ENCODE measurements around the gene GLCE.
"Not testable (repeated sequence)": the region's sequence is repeated elsewhere in the genome, so short reads cannot be mapped to it uniquely, and the experiment has no call there.

GLCE gene

GRCh38 chr15:69288531-69289341 lies 128.3 kb downstream of the GLCE start:
- Histone ChIP-seq H3K9ac (ENCODE audit: low read depth, low read length, poor library complexity, severe bottlenecking) (no peak overlapping the region), H3K36me3 (ENCODE audit: insufficient read depth, low read length) (no peaks in the 10 kb centered on the region), H3K4me1 (ENCODE audit: insufficient read depth, low read length, poor library complexity, severe bottlenecking) (no peaks in the 10 kb centered on the region), H3F3A (ENCODE audit: low read depth) (no peaks in the 10 kb centered on the region), H3K9me3 (ENCODE audit: insufficient read depth, low read depth, low read length) (no peaks in the 10 kb centered on the region), H3K4me2 (ENCODE audit: low read depth, low read length, poor library complexity, severe bottlenecking) (no peak overlapping the region), H3K9me2 (replicated peaks; ENCODE audit: low read depth, low read length) (no peaks in the 10 kb centered on the region), H3K4me3 (ENCODE audit: low read length, poor library complexity, severe bottlenecking) (no peak overlapping the region), H4K20me1 (ENCODE audit: insufficient read depth, low read length, poor library complexity, severe bottlenecking) (no peaks in the 10 kb centered on the region), H3K27me3 (ENCODE audit: insufficient read depth, low read length, poor library complexity, severe bottlenecking) (no peaks in the 10 kb centered on the region), H3K79me2 (ENCODE audit: insufficient read depth, low read length) (no peaks in the 10 kb centered on the region), H2AFZ (ENCODE audit: low read length) (no peak overlapping the region)
- TF ChIP-seq EZH2phosphoT487 (IDR thresholded peaks at IDR 0.05; ENCODE audit: borderline replicate concordance): no peak
- no peak for TF ChIP-seq CTCF (conservative IDR thresholded peaks at IDR 0.05; ENCODE audit: low read length)

GRCh38 chr15:69289342-69290146 lies 129.1 kb downstream of the GLCE start:
- TF ChIP-seq EZH2phosphoT487 (IDR thresholded peaks at IDR 0.05; ENCODE audit: borderline replicate concordance) (no peak), CTCF (conservative IDR thresholded peaks at IDR 0.05; ENCODE audit: low read length) (no peak)
- no peak overlapping the region for H2AFZ ChIP-seq (ENCODE audit: low read length)
- H3K36me3 ChIP-seq (ENCODE audit: insufficient read depth, low read length): no peaks in the 10 kb centered on the region
- H3K9me3 ChIP-seq (ENCODE audit: insufficient read depth, low read depth, low read length): no peaks in the 10 kb centered on the region
- no peaks in the 10 kb centered on the region for H4K20me1 ChIP-seq (ENCODE audit: insufficient read depth, low read length, poor library complexity, severe bottlenecking)
- H3K4me2 ChIP-seq (ENCODE audit: low read depth, low read length, poor library complexity, severe bottlenecking): no peak overlapping the region
- H3K79me2 ChIP-seq (ENCODE audit: insufficient read depth, low read length): no peaks in the 10 kb centered on the region
- H3K4me1 ChIP-seq (ENCODE audit: insufficient read depth, low read length, poor library complexity, severe bottlenecking): no peaks in the 10 kb centered on the region
- no peaks in the 10 kb centered on the region for H3K9me2 ChIP-seq (replicated peaks; ENCODE audit: low read depth, low read length)
- no peaks in the 10 kb centered on the region for H3K27me3 ChIP-seq (ENCODE audit: insufficient read depth, low read length, poor library complexity, severe bottlenecking)
- no peak overlapping the region for H3K4me3 ChIP-seq (ENCODE audit: low read length, poor library complexity, severe bottlenecking)
- H3F3A ChIP-seq (ENCODE audit: low read depth): no peaks in the 10 kb centered on the region
- H3K9ac ChIP-seq (ENCODE audit: low read depth, low read length, poor library complexity, severe bottlenecking): no peak overlapping the region

DNA sequence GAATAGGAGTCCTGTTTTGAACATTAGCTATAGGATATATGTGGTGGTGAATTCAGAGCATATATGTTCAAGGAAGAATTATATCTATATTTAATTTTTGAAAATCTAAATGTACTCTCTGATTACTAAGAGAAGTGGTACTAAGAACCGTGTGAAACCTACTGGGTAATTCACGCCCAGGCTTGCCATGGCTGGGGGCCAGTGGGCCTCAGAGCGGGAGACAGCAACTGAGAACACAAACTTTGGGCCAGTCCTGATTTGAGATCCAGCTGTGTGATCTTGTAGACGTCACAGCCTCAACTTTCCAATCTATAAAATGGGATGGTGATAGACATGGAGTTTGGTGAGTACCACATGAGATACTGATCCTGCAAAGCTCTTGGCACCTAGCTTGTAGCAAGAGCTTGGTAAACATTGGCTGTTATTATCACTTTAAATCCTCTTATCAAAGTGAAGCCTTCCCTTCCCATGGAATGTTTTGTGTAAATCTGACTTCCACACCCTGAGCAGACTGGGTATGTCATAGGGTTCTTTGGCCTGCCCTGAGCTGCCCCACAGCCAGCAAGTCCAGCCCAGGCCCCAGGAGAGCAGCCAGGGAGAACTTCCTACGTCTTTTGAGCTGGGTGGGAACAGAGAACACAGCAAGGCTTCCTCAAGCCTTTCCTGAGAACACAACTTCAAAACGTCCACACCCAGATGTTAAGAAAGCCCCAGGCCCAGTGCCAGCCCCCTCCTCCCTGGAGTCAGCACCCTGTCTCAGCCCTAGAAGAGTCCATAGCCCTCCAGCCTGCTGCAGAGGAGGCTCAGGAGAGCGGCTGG lies 130.1 kb downstream of the GLCE start:
- no peak overlapping the region for H3K9ac ChIP-seq (ENCODE audit: low read depth, low read length, poor library complexity, severe bottlenecking)
- H2AFZ ChIP-seq (ENCODE audit: low read length): no peak overlapping the region
- no peaks in the 10 kb centered on the region for H3K36me3 ChIP-seq (ENCODE audit: insufficient read depth, low read length)
- no peaks in the 10 kb centered on the region for H3K27me3 ChIP-seq (ENCODE audit: insufficient read depth, low read length, poor library complexity, severe bottlenecking)
- H4K20me1 ChIP-seq (ENCODE audit: insufficient read depth, low read length, poor library complexity, severe bottlenecking): no peaks in the 10 kb centered on the region
- TF ChIP-seq EZH2phosphoT487 (IDR thresholded peaks at IDR 0.05; ENCODE audit: borderline replicate concordance) (no peak), CTCF (conservative IDR thresholded peaks at IDR 0.05; ENCODE audit: low read length) (no peak)
- no peaks in the 10 kb centered on the region for H3K9me3 ChIP-seq (ENCODE audit: insufficient read depth, low read depth, low read length)
- no peak overlapping the region for H3K4me2 ChIP-seq (ENCODE audit: low read depth, low read length, poor library complexity, severe bottlenecking)
- H3K4me3 ChIP-seq (ENCODE audit: low read length, poor library complexity, severe bottlenecking): no peak overlapping the region
- H3F3A ChIP-seq (ENCODE audit: low read depth): no peaks in the 10 kb centered on the region
- H3K4me1 ChIP-seq (ENCODE audit: insufficient read depth, low read length, poor library complexity, severe bottlenecking): no peaks in the 10 kb centered on the region
- H3K79me2 ChIP-seq (ENCODE audit: insufficient read depth, low read length): no peaks in the 10 kb centered on the region
- no peaks in the 10 kb centered on the region for H3K9me2 ChIP-seq (replicated peaks; ENCODE audit: low read depth, low read length)

- not testable (repeated sequence) for H3K27me3 ChIP-seq (ENCODE audit: insufficient read depth, low read length, poor library complexity, severe bottlenecking); H2AFZ ChIP-seq (ENCODE audit: low read length); H3K9ac ChIP-seq (ENCODE audit: low read depth, low read length, poor library complexity, severe bottlenecking); H3K79me2 ChIP-seq (ENCODE audit: insufficient read depth, low read length); H3F3A ChIP-seq (ENCODE audit: low read depth); H4K20me1 ChIP-seq (ENCODE audit: insufficient read depth, low read length, poor library complexity, severe bottlenecking); H3K36me3 ChIP-seq (ENCODE audit: insufficient read depth, low read length); H3K9me2 ChIP-seq (replicated peaks; ENCODE audit: low read depth, low read length); H3K4me1 ChIP-seq (ENCODE audit: insufficient read depth, low read length, poor library complexity, severe bottlenecking); H3K4me3 ChIP-seq (ENCODE audit: low read length, poor library complexity, severe bottlenecking); H3K9me3 ChIP-seq (ENCODE audit: insufficient read depth, low read depth, low read length); H3K4me2 ChIP-seq (ENCODE audit: low read depth, low read length, poor library complexity, severe bottlenecking)
These were observed 131.2 kb downstream of the GLCE start for GRCh38 chr15:69291651-69292050.
